DMS 273 (cell line): ENCODE measurements around the gene DCAF11.

ENCODE experiments used
- DNase-seq: peaks from one replicate; lab custom pipeline; 2025; ENCODE audit not compliant: unreplicated experiment; lab: John Stamatoyannopoulos, UW

DCAF11 gene

GRCh38 chr14:24156840-24157239, 42.3 kb downstream of the DCAF11 start:
- no peak for DNase-seq

- DNase-seq = no peak
Observed at GRCh38 chr14:24157331-24157730, 42.8 kb downstream of the DCAF11 start.

GRCh38 chr14:24159777-24160498, 45.4 kb downstream of the DCAF11 start:
- DNase-seq = no peak

- no peak for DNase-seq
Observed at GRCh38 chr14:24160499-24160849, 45.9 kb downstream of the DCAF11 start.

GRCh38 chr14:24160850-24161804, 46.5 kb downstream of the DCAF11 start, which contains the start of gene IRF9:
TSS of gene IRF9 (plus strand) at chr14:24161265. CDS start at chr14:24162145, 880 bp downstream.
- peak; percentile 98 for DNase-seq

- DNase-seq = no peak
Observed at GRCh38 chr14:24162093-24162492, 47.5 kb downstream of the DCAF11 start.

GRCh38 chr14:24164518-24164991, 50.0 kb downstream of the DCAF11 start:
- no peak for DNase-seq

- no peak for DNase-seq
Observed at GRCh38 chr14:24165785-24166184, 51.2 kb downstream of the DCAF11 start.

GRCh38 chr14:24167469-24168114, 53.0 kb downstream of the DCAF11 start:
- no peak for DNase-seq

GRCh38 chr14:24171422-24172260, 57.1 kb downstream of the DCAF11 start, which contains the start of gene REC8:
TSS of gene REC8 (plus strand) at chr14:24172080. CDS start at chr14:24172553, 473 bp downstream.
- peak; percentile 99 for DNase-seq

- peak; percentile 75 for DNase-seq
Observed at GRCh38 chr14:24172261-24172860, 57.8 kb downstream of the DCAF11 start.

- DNase-seq = peak; percentile 54
Observed at GRCh38 chr14:24172871-24173281, 58.3 kb downstream of the DCAF11 start.
